ENCODE results near the gene ADGRA1.

Gene ADGRA1

GRCh38 chr10:133132473-133133291 is 45.0 kb downstream of the ADGRA1 start:
- WGBS = 88% methylated on average over 26 of the region's 26 CpGs
- no peak for DNase-seq
- peaks cover 0 to 5% of the 10 kb centered on the region in 2 experiments for H3K27me3 ChIP-seq (ENCODE audit: control insufficient read depth in 1 of 2, insufficient read depth in 1 of 2, low read length in 2 of 2)
- H3K4me2 ChIP-seq (ENCODE audit: low read length, poor library complexity, severe bottlenecking) = no peak overlapping the region
- H3K4ac ChIP-seq (ENCODE audit: low read depth in 1 of 2, low read length in 2 of 2) = no peak overlapping the region
- no peak overlapping the region for H3K23ac ChIP-seq (ENCODE audit: low read length in 2 of 2)
- H2BK120ac ChIP-seq (ENCODE audit: low read depth, low read length) = no peak overlapping the region
- H3K9ac ChIP-seq (ENCODE audit: low read length) = no peak overlapping the region
- peaks cover 0 to 3% of the 10 kb centered on the region in 2 experiments for H3K36me3 ChIP-seq (ENCODE audit: control insufficient read depth in 1 of 2, insufficient read depth in 2 of 2, low read depth in 1 of 2, low read length in 2 of 2)
- H3K14ac ChIP-seq (ENCODE audit: low read length in 2 of 2) = no peak overlapping the region
- no peak overlapping the region for H2AK5ac ChIP-seq (ENCODE audit: low read length, severe bottlenecking)
- no peaks in the 10 kb centered on the region for H3K9me3 ChIP-seq (ENCODE audit: control insufficient read depth, low read length)
- H4K91ac ChIP-seq (ENCODE audit: low read length) = no peak overlapping the region
- H3K4me3 ChIP-seq (ENCODE audit: insufficient read depth in 1 of 2, low read depth in 1 of 2, low read length in 2 of 2) = no peak overlapping the region
- H4K8ac ChIP-seq (ENCODE audit: low read length) = no peak overlapping the region
- H2AFZ ChIP-seq (ENCODE audit: low read depth, low read length) = no peak overlapping the region
- H3K79me1 ChIP-seq (replicated peaks; ENCODE audit: low read length, poor library complexity, severe bottlenecking) = no peaks in the 10 kb centered on the region
- no peak overlapping the region for H2BK12ac ChIP-seq (ENCODE audit: low read length in 2 of 2)
- no peak overlapping the region for H3K27ac ChIP-seq (ENCODE audit: low read length, poor library complexity, severe bottlenecking)
- no peak overlapping the region for H3K18ac ChIP-seq (ENCODE audit: low read depth in 1 of 2, low read length in 2 of 2)
- no peak overlapping the region for H2BK5ac ChIP-seq (ENCODE audit: low read depth, low read length, poor library complexity, severe bottlenecking)
- H2BK15ac ChIP-seq (ENCODE audit: low read depth, poor library complexity, severe bottlenecking) = no peak overlapping the region
- peaks cover 5% of the 10 kb centered on the region for H3K4me1 ChIP-seq (ENCODE audit: control insufficient read depth, insufficient read depth, low read depth, low read length)

- Histone ChIP-seq H2BK15ac (ENCODE audit: low read depth, poor library complexity, severe bottlenecking) (no peak overlapping the region), H4K91ac (ENCODE audit: low read length) (no peak overlapping the region), H2BK5ac (ENCODE audit: low read depth, low read length, poor library complexity, severe bottlenecking) (no peak overlapping the region), H3K4me2 (ENCODE audit: low read length, poor library complexity, severe bottlenecking) (no peak overlapping the region), H3K4me1 (ENCODE audit: control insufficient read depth, insufficient read depth, low read depth, low read length) (peaks cover 5% of the 10 kb centered on the region), H3K36me3 (ENCODE audit: control insufficient read depth in 1 of 2, insufficient read depth in 2 of 2, low read depth in 1 of 2, low read length in 2 of 2) (peaks cover 0 to 3% of the 10 kb centered on the region in 2 experiments), H2BK12ac (ENCODE audit: low read length in 2 of 2) (no peak overlapping the region), H2BK120ac (ENCODE audit: low read depth, low read length) (no peak overlapping the region), H3K27me3 (ENCODE audit: control insufficient read depth in 1 of 2, insufficient read depth in 1 of 2, low read length in 2 of 2) (peaks cover 0 to 5% of the 10 kb centered on the region in 2 experiments), H3K14ac (ENCODE audit: low read length in 2 of 2) (no peak overlapping the region), H3K79me1 (replicated peaks; ENCODE audit: low read length, poor library complexity, severe bottlenecking) (no peaks in the 10 kb centered on the region), H2AFZ (ENCODE audit: low read depth, low read length) (no peak overlapping the region), H3K9ac (ENCODE audit: low read length) (no peak overlapping the region), H4K8ac (ENCODE audit: low read length) (no peak overlapping the region), H3K18ac (ENCODE audit: low read depth in 1 of 2, low read length in 2 of 2) (no peak overlapping the region), H2AK5ac (ENCODE audit: low read length, severe bottlenecking) (no peak overlapping the region), H3K4me3 (ENCODE audit: insufficient read depth in 1 of 2, low read depth in 1 of 2, low read length in 2 of 2) (no peak overlapping the region), H3K9me3 (ENCODE audit: control insufficient read depth, low read length) (no peaks in the 10 kb centered on the region), H3K27ac (ENCODE audit: low read length, poor library complexity, severe bottlenecking) (no peak overlapping the region), H3K4ac (ENCODE audit: low read depth in 1 of 2, low read length in 2 of 2) (no peak overlapping the region), H3K23ac (ENCODE audit: low read length in 2 of 2) (no peak overlapping the region)
- WGBS = 87% methylated on average over 20 of the region's 20 CpGs
- DNase-seq = no peak
Observed at GRCh38 chr10:133133471-133134231, 45.9 kb downstream of the ADGRA1 start.

GRCh38 chr10:133134411-133135115 is 46.8 kb downstream of the ADGRA1 start:
- H2BK12ac ChIP-seq (ENCODE audit: low read length in 2 of 2) = no peak overlapping the region
- no peak overlapping the region for H4K91ac ChIP-seq (ENCODE audit: low read length)
- H3K4me2 ChIP-seq (ENCODE audit: low read length, poor library complexity, severe bottlenecking) = no peak overlapping the region
- no peak overlapping the region for H2BK15ac ChIP-seq (ENCODE audit: low read depth, poor library complexity, severe bottlenecking)
- H3K18ac ChIP-seq (ENCODE audit: low read depth in 1 of 2, low read length in 2 of 2) = no peak overlapping the region
- DNase-seq = no peak
- H2BK120ac ChIP-seq (ENCODE audit: low read depth, low read length) = no peak overlapping the region
- peak overlapping the region; percentile 10 for H2AFZ ChIP-seq (ENCODE audit: low read depth, low read length)
- no peak overlapping the region for H3K27ac ChIP-seq (ENCODE audit: low read length, poor library complexity, severe bottlenecking)
- no peak overlapping the region for H3K9ac ChIP-seq (ENCODE audit: low read length)
- no peak overlapping the region for H2BK5ac ChIP-seq (ENCODE audit: low read depth, low read length, poor library complexity, severe bottlenecking)
- H3K79me1 ChIP-seq (replicated peaks; ENCODE audit: low read length, poor library complexity, severe bottlenecking) = no peaks in the 10 kb centered on the region
- H3K23ac ChIP-seq (ENCODE audit: low read length in 2 of 2) = no peak overlapping the region
- H3K36me3 ChIP-seq (ENCODE audit: control insufficient read depth in 1 of 2, insufficient read depth in 2 of 2, low read depth in 1 of 2, low read length in 2 of 2) = peaks cover 0 to 3% of the 10 kb centered on the region in 2 experiments
- H3K4me3 ChIP-seq (ENCODE audit: insufficient read depth in 1 of 2, low read depth in 1 of 2, low read length in 2 of 2) = no peak overlapping the region
- H3K27me3 ChIP-seq (ENCODE audit: control insufficient read depth in 1 of 2, insufficient read depth in 1 of 2, low read length in 2 of 2) = peaks cover 0 to 5% of the 10 kb centered on the region in 2 experiments
- no peak overlapping the region for H3K4ac ChIP-seq (ENCODE audit: low read depth in 1 of 2, low read length in 2 of 2)
- H3K14ac ChIP-seq (ENCODE audit: low read length in 2 of 2) = no peak overlapping the region
- 79% methylated on average over 20 of the region's 20 CpGs for whole genome bisulfite sequencing
- H4K8ac ChIP-seq (ENCODE audit: low read length) = no peak overlapping the region
- no peak overlapping the region for H2AK5ac ChIP-seq (ENCODE audit: low read length, severe bottlenecking)
- H3K4me1 ChIP-seq (ENCODE audit: control insufficient read depth, insufficient read depth, low read depth, low read length) = peaks cover 5% of the 10 kb centered on the region
- H3K9me3 ChIP-seq (ENCODE audit: control insufficient read depth, low read length) = no peaks in the 10 kb centered on the region

- no peak overlapping the region for H3K4ac ChIP-seq (ENCODE audit: low read depth in 1 of 2, low read length in 2 of 2)
- H3K18ac ChIP-seq (ENCODE audit: low read depth in 1 of 2, low read length in 2 of 2) = no peak overlapping the region
- H3K14ac ChIP-seq (ENCODE audit: low read length in 2 of 2) = no peak overlapping the region
- WGBS = 92% methylated on average over 6 of the region's 8 CpGs
- no peak overlapping the region for H3K4me3 ChIP-seq (ENCODE audit: insufficient read depth in 1 of 2, low read depth in 1 of 2, low read length in 2 of 2)
- H3K9ac ChIP-seq (ENCODE audit: low read length) = no peak overlapping the region
- no peaks in the 10 kb centered on the region for H3K79me1 ChIP-seq (replicated peaks; ENCODE audit: low read length, poor library complexity, severe bottlenecking)
- H3K4me1 ChIP-seq (ENCODE audit: control insufficient read depth, insufficient read depth, low read depth, low read length) = peaks cover 5% of the 10 kb centered on the region
- H3K27me3 ChIP-seq (ENCODE audit: control insufficient read depth in 1 of 2, insufficient read depth in 1 of 2, low read length in 2 of 2) = peaks cover 0 to 5% of the 10 kb centered on the region in 2 experiments
- no peaks in the 10 kb centered on the region for H3K9me3 ChIP-seq (ENCODE audit: control insufficient read depth, low read length)
- DNase-seq = no peak
- no peak overlapping the region for H3K23ac ChIP-seq (ENCODE audit: low read length in 2 of 2)
- H2BK15ac ChIP-seq (ENCODE audit: low read depth, poor library complexity, severe bottlenecking) = no peak overlapping the region
- no peak overlapping the region for H3K4me2 ChIP-seq (ENCODE audit: low read length, poor library complexity, severe bottlenecking)
- peaks cover 0 to 3% of the 10 kb centered on the region in 2 experiments for H3K36me3 ChIP-seq (ENCODE audit: control insufficient read depth in 1 of 2, insufficient read depth in 2 of 2, low read depth in 1 of 2, low read length in 2 of 2)
- no peak overlapping the region for H2BK12ac ChIP-seq (ENCODE audit: low read length in 2 of 2)
- no peak overlapping the region for H4K8ac ChIP-seq (ENCODE audit: low read length)
- peak overlapping the region; percentile 10 for H2AFZ ChIP-seq (ENCODE audit: low read depth, low read length)
- H2BK5ac ChIP-seq (ENCODE audit: low read depth, low read length, poor library complexity, severe bottlenecking) = no peak overlapping the region
- no peak overlapping the region for H2BK120ac ChIP-seq (ENCODE audit: low read depth, low read length)
- H3K27ac ChIP-seq (ENCODE audit: low read length, poor library complexity, severe bottlenecking) = no peak overlapping the region
- H4K91ac ChIP-seq (ENCODE audit: low read length) = no peak overlapping the region
- no peak overlapping the region for H2AK5ac ChIP-seq (ENCODE audit: low read length, severe bottlenecking)
Observed at GRCh38 chr10:133135116-133135465, 47.4 kb downstream of the ADGRA1 start.

Data from mesenchymal stem cell (in vitro differentiated cells and primary cell).